Mesenchymal stem cell (in vitro differentiated cells and primary cell): ENCODE data around the gene CAMTA1.

ENCODE experiments used
- DNase-seq: peaks from one replicate; pipeline ENCODE4 v3.0.0-alpha.2; 2013
- H2AFZ ChIP-seq: one replicate; pipeline ENCODE4 v1.6.1; 2013; ENCODE audit warnings: low read depth, mild to moderate bottlenecking, control low read depth, inconsistent platforms, low read length, moderate library complexity
- H2AK5ac ChIP-seq: 2 replicates; pipeline ENCODE4 v1.6.1; 2013; ENCODE audit warnings: low read length, moderate library complexity, mild to moderate bottlenecking, inconsistent platforms; ENCODE audit not compliant: severe bottlenecking
- H2BK120ac ChIP-seq: one replicate; pipeline ENCODE4 v1.6.1; 2013; ENCODE audit warnings: low read depth, mild to moderate bottlenecking, inconsistent platforms, low read length, moderate library complexity
- H2BK12ac ChIP-seq, 2 experiments: one replicate each; pipeline ENCODE4 v1.6.1; 2013; ENCODE audit warnings: inconsistent platforms in 2 of 2, low read length in 2 of 2, mild to moderate bottlenecking in 2 of 2, moderate library complexity in 2 of 2, control low read depth in 1 of 2
- H2BK15ac ChIP-seq: one replicate; pipeline ENCODE4 v1.6.1; 2013; ENCODE audit warnings: mild to moderate bottlenecking, low read depth, inconsistent platforms; ENCODE audit not compliant: poor library complexity, severe bottlenecking
- H2BK5ac ChIP-seq: 2 replicates; pipeline ENCODE4 v1.6.1; 2013; ENCODE audit warnings: low read depth, mild to moderate bottlenecking, low read length, control low read depth, inconsistent platforms; ENCODE audit not compliant: poor library complexity, severe bottlenecking
- H3K14ac ChIP-seq, 2 experiments: one replicate each; pipeline ENCODE4 v1.6.1; 2013; ENCODE audit warnings: inconsistent platforms in 2 of 2, low read length in 2 of 2, control low read depth in 1 of 2, mild to moderate bottlenecking in 1 of 2, moderate library complexity in 1 of 2
- H3K18ac ChIP-seq, 2 experiments: one replicate each; pipeline ENCODE4 v1.6.1; 2013; ENCODE audit warnings: inconsistent platforms in 2 of 2, low read length in 2 of 2, control low read depth in 1 of 2, low read depth in 1 of 2, mild to moderate bottlenecking in 1 of 2
- H3K23ac ChIP-seq, 2 experiments: one replicate each; pipeline ENCODE4 v1.6.1; 2013; ENCODE audit warnings: inconsistent platforms in 2 of 2, low read length in 2 of 2, mild to moderate bottlenecking in 2 of 2, moderate library complexity in 2 of 2, control low read depth in 1 of 2
- H3K27ac ChIP-seq: 2 replicates; pipeline ENCODE4 v1.5.1; 2013; ENCODE audit warnings: mild to moderate bottlenecking, moderate library complexity, low read length, control low read depth, inconsistent platforms; ENCODE audit not compliant: poor library complexity, severe bottlenecking
- H3K27me3 ChIP-seq, 2 experiments: 2 replicates each; pipeline versions ENCODE4 v1.6.1 to v1.7.0; 2013; ENCODE audit warnings: low read length in 2 of 2, mild to moderate bottlenecking in 2 of 2, moderate library complexity in 2 of 2, control low read depth in 1 of 2, inconsistent platforms in 1 of 2; ENCODE audit not compliant: control insufficient read depth in 1 of 2, insufficient read depth in 1 of 2
- H3K36me3 ChIP-seq, 2 experiments: 2 replicates each; pipeline versions ENCODE4 v1.6.1 to v1.7.0; 2013; ENCODE audit warnings: low read length in 2 of 2, control low read depth in 1 of 2, inconsistent platforms in 1 of 2, low read depth in 1 of 2, mild to moderate bottlenecking in 1 of 2; ENCODE audit not compliant: insufficient read depth in 2 of 2, control insufficient read depth in 1 of 2
- H3K4ac ChIP-seq, 2 experiments: one replicate each; pipeline ENCODE4 v1.6.1; 2013; ENCODE audit warnings: inconsistent platforms in 2 of 2, low read length in 2 of 2, mild to moderate bottlenecking in 2 of 2, moderate library complexity in 2 of 2, control low read depth in 1 of 2, low read depth in 1 of 2
- H3K4me1 ChIP-seq: 2 replicates; pipeline ENCODE4 v1.6.1; 2013; ENCODE audit warnings: low read depth, low read length, control low read depth; ENCODE audit not compliant: control insufficient read depth, insufficient read depth
- H3K4me2 ChIP-seq: 2 replicates; pipeline ENCODE4 v1.6.1; 2013; ENCODE audit warnings: low read length, mild to moderate bottlenecking, inconsistent platforms; ENCODE audit not compliant: poor library complexity, severe bottlenecking
- H3K4me3 ChIP-seq, 2 experiments: 2 replicates each; pipeline versions ENCODE4 v1.5.1 to v1.7.0; 2013; ENCODE audit warnings: low read length in 2 of 2, mild to moderate bottlenecking in 2 of 2, control low read depth in 1 of 2, low read depth in 1 of 2; ENCODE audit not compliant: insufficient read depth in 1 of 2
- H3K79me1 ChIP-seq: replicated peaks from 2 replicates; pipeline ENCODE4 v1.6.1; 2013; ENCODE audit warnings: mild to moderate bottlenecking, control low read depth, low read length, inconsistent platforms; ENCODE audit not compliant: poor library complexity, severe bottlenecking
- H3K9ac ChIP-seq: 2 replicates; pipeline ENCODE4 v1.7.0; 2013; ENCODE audit warnings: mild to moderate bottlenecking, low read length, moderate library complexity
- H3K9me3 ChIP-seq: 2 replicates; pipeline ENCODE4 v1.7.0; 2013; ENCODE audit warnings: mild to moderate bottlenecking, low read length; ENCODE audit not compliant: control insufficient read depth
- H4K8ac ChIP-seq: one replicate; pipeline ENCODE4 v1.6.1; 2013; ENCODE audit warnings: inconsistent platforms, mild to moderate bottlenecking, low read length, moderate library complexity
- H4K91ac ChIP-seq: one replicate; pipeline ENCODE4 v1.6.1; 2013; ENCODE audit warnings: mild to moderate bottlenecking, low read length, inconsistent platforms
- WGBS: methylation state at CpG from one replicate; pipeline ENCODE4 v1.1.7; 2013; ENCODE audit warnings: mixed read lengths; 5-methylcytosine and 5-hydroxymethylcytosine counted together

Gene CAMTA1

DNA sequence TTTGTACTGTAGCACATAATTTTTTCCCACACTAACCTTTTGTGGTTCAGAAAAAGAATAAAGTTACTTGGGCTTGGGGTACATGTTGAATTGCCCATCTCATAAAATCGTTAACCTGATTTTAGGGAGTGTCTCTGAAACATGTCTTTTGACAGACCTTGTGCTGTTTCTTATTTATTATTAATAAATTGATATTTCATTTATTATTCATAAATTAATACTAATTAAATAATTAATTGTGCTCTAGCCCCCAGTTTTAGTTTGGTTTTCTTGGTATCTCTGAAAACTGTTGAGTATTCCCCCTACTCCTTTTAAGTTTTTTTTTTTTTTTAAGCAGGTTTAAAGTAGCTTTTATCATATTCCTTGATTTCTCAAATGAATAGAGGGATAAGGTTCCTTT, 27.9 kb downstream of the CAMTA1 start:
- no peaks in the 10 kb centered on the region for H3K36me3 ChIP-seq
- H3K4me1 ChIP-seq: peaks cover 2% of the 10 kb centered on the region

DNA sequence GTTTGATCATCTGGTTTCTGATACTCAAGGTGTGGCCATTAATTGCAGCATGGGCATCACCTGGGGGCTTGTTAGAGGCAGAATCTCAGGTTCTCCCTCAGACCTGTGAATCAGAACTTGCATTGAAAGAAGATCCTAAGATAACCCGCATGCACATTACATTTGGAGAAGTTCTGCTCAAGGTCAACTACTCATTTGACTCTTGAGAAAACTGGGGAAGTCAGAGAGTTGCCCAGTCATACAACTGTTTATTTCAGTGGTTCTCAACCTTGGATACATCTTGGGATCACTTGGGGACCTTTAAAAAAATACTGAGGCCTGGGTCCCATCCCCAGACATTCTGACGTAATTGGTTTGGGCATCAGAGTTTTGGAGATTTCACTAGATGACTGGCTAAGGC, 30.5 kb downstream of the CAMTA1 start:
- Histone ChIP-seq H2BK120ac (no peak overlapping the region), H3K18ac (no peak overlapping the region), H3K9me3 (no peaks in the 10 kb centered on the region), H3K27ac (no peak overlapping the region), H2BK15ac (no peak overlapping the region), H4K8ac (no peak overlapping the region), H3K4me2 (no peak overlapping the region), H3K9ac (no peak overlapping the region), H2AFZ (no peak overlapping the region), H2BK5ac (no peak overlapping the region), H2AK5ac (no peak overlapping the region), H3K4me3 (no peak overlapping the region), H3K36me3 (no peaks in the 10 kb centered on the region), H3K23ac (no peak overlapping the region), H2BK12ac (no peak overlapping the region), H3K4me1 (peaks cover 2% of the 10 kb centered on the region), H3K27me3 (no peaks in the 10 kb centered on the region), H3K14ac (no peak overlapping the region), H3K4ac (no peak overlapping the region), H3K79me1 (peaks cover 9% of the 10 kb centered on the region), H4K91ac (no peak overlapping the region)
- WGBS: 100% methylated on average over 1 of the region's 2 CpGs
- no peak for DNase-seq

More for the DNA sequence above, 27.9 kb downstream of the CAMTA1 start:
- Histone ChIP-seq H3K4me2 (no peak overlapping the region), H3K14ac (no peak overlapping the region), H3K9me3 (no peaks in the 10 kb centered on the region), H2BK120ac (no peak overlapping the region), H2BK12ac (no peak overlapping the region), H3K27me3 (no peaks in the 10 kb centered on the region), H4K8ac (no peak overlapping the region), H2AK5ac (no peak overlapping the region), H3K4ac (no peak overlapping the region), H3K4me3 (no peak overlapping the region), H3K9ac (no peak overlapping the region), H2AFZ (no peak overlapping the region), H3K23ac (no peak overlapping the region), H3K27ac (no peak overlapping the region), H2BK5ac (no peak overlapping the region), H3K79me1 (peaks cover 9% of the 10 kb centered on the region), H3K18ac (no peak overlapping the region), H4K91ac (no peak overlapping the region), H2BK15ac (no peak overlapping the region)
- WGBS: no CpG with 5 or more reads among the region's 1 CpG
- DNase-seq: no peak

DNA sequence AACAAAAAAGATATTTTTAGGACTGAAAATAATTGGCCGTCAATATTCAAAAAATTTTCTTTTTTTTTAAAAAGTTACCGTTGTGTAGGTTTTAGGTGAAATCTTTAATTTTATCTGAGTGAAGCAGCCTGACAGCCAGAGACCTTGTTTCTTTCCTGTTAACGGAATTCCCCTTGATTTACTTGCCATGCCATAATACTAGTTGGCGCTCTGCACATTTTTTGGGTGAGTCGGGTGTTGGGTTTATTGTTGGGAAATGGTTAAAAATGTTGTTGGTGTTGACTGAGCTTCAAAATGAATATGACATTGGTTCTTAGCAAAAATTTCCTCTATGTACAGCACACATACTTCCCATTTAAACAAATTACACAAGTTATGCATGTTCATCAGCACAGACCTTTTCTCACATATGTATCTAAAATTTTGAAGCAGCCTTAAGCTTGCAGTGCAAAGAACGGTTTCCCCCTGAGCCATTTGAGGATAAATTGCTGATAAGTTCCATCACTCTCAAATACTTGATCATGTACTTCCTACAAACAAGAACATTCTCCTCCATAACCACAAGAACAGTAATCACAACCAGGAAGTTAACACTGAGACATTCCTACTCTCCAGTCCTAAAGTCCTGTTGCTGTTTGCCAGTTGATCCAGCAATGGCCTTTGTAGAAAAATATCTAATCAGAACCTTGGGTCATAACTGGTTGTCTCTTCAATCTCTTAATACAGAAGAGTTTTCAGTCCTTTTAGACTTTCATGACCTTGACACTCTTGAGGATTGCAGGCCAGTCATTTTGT, 34.2 kb downstream of the CAMTA1 start:
- H4K8ac ChIP-seq: no peak overlapping the region
- H2BK15ac ChIP-seq: no peak overlapping the region
- no peak overlapping the region for H3K4me3 ChIP-seq
- no peak overlapping the region for H2BK120ac ChIP-seq
- H3K9ac ChIP-seq: no peak overlapping the region
- H3K36me3 ChIP-seq: no peaks in the 10 kb centered on the region
- no peak overlapping the region for H3K4me2 ChIP-seq
- no peak overlapping the region for H2BK5ac ChIP-seq
- H2AK5ac ChIP-seq: no peak overlapping the region
- no peaks in the 10 kb centered on the region for H3K9me3 ChIP-seq
- H4K91ac ChIP-seq: no peak overlapping the region
- DNase-seq: peak; percentile 60
- H3K4ac ChIP-seq: no peak overlapping the region
- H3K27ac ChIP-seq: no peak overlapping the region
- H3K18ac ChIP-seq: peak overlapping the region in 1 of 2 experiments; percentile 33
- H3K23ac ChIP-seq: no peak overlapping the region
- no peak overlapping the region for H3K14ac ChIP-seq
- H3K79me1 ChIP-seq: peaks cover 9% of the 10 kb centered on the region
- H2AFZ ChIP-seq: no peak overlapping the region
- 90% methylated on average over 4 of the region's 6 CpGs for WGBS
- H3K4me1 ChIP-seq: peaks cover 2% of the 10 kb centered on the region
- H2BK12ac ChIP-seq: no peak overlapping the region
- H3K27me3 ChIP-seq: no peaks in the 10 kb centered on the region

DNA sequence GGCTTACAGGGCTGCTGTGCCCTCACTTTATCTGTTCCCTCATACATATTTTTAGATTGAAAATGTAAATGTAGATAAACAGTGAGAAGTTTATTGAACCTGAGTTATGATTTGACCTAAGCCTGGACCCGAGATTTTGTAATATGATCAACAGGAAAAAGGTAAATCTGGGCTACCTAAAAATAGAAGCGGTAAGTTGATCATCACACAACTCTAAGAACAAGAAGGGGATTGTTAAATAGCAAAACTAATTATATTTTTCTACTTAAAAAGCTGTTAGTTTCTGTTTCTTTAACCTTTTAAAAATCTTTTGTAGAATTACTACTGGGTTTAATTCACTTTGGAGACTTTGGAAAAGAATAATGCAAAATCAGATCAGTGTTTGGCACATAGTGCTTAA, 35.6 kb downstream of the CAMTA1 start:
- no peak overlapping the region for H3K4me3 ChIP-seq
- H2BK15ac ChIP-seq: no peak overlapping the region
- no peak overlapping the region for H3K23ac ChIP-seq
- H4K8ac ChIP-seq: no peak overlapping the region
- no peak overlapping the region for H3K14ac ChIP-seq
- 92% methylated on average over 1 of the region's 2 CpGs for WGBS
- H2BK12ac ChIP-seq: no peak overlapping the region
- DNase-seq: no peak
- H3K9ac ChIP-seq: no peak overlapping the region
- no peaks in the 10 kb centered on the region for H3K9me3 ChIP-seq
- H3K18ac ChIP-seq: peak overlapping the region in 1 of 2 experiments; percentile 21
- no peak overlapping the region for H2BK120ac ChIP-seq
- H2AFZ ChIP-seq: no peak overlapping the region
- H4K91ac ChIP-seq: no peak overlapping the region
- H3K36me3 ChIP-seq: peaks cover 0 to 7% of the 10 kb centered on the region in 2 experiments
- H3K4me2 ChIP-seq: no peak overlapping the region
- no peak overlapping the region for H2AK5ac ChIP-seq
- peaks cover 8% of the 10 kb centered on the region for H3K79me1 ChIP-seq
- H3K4me1 ChIP-seq: peaks cover 2% of the 10 kb centered on the region
- H2BK5ac ChIP-seq: no peak overlapping the region
- H3K27ac ChIP-seq: no peak overlapping the region
- H3K27me3 ChIP-seq: no peaks in the 10 kb centered on the region
- no peak overlapping the region for H3K4ac ChIP-seq
